Measurements from ENCODE around the gene PARD3B.

The PARD3B gene

GRCh38 chr2:204604061-204604460 lies 58.8 kb downstream of the PARD3B start:
- Histone ChIP-seq H3K4me2 (ENCODE audit: insufficient read depth, low read length) (no peak overlapping the region), H3K4me1 (ENCODE audit: insufficient read depth, low read length) (no peaks in the 10 kb centered on the region), H3K36me3 (ENCODE audit: insufficient read depth, low read length) (no peaks in the 10 kb centered on the region), H2AFZ (ENCODE audit: low read depth, low read length) (no peak overlapping the region), H3K4me3 (ENCODE audit: low read depth in 1 of 2, low read length in 2 of 2) (no peak overlapping the region), H3K9me3 (ENCODE audit: insufficient read depth, low read length, severe bottlenecking) (no peaks in the 10 kb centered on the region), H3K27me3 (ENCODE audit: insufficient read depth, low read length, poor library complexity) (peaks cover 7% of the 10 kb centered on the region), H3K9ac (ENCODE audit: low read depth, low read length) (no peak overlapping the region), H3K79me2 (ENCODE audit: insufficient read depth, low read length) (no peaks in the 10 kb centered on the region), H4K20me1 (ENCODE audit: insufficient read depth, low read length) (no peaks in the 10 kb centered on the region), H3K27ac (ENCODE audit: low read length) (no peak overlapping the region)
- no peak for ATAC-seq (ENCODE audit: insufficient read depth, low read depth)
- no peak for DNase-seq
- no peak for TF ChIP-seq EZH2 (IDR thresholded peaks at IDR 0.05; ENCODE audit: borderline replicate concordance, low read depth, low read length, severe bottlenecking)
- TF ChIP-seq CTCF (IDR thresholded peaks at IDR 0.05; ENCODE audit: borderline replicate concordance, extremely low read depth, low read length, poor library complexity, severe bottlenecking), result no peak

- no peak for TF ChIP-seq CTCF (IDR thresholded peaks at IDR 0.05; ENCODE audit: borderline replicate concordance, extremely low read depth, low read length, poor library complexity, severe bottlenecking)
- TF ChIP-seq EZH2 (IDR thresholded peaks at IDR 0.05; ENCODE audit: borderline replicate concordance, low read depth, low read length, severe bottlenecking), result no peak
- Histone ChIP-seq H3K4me3 (ENCODE audit: low read depth in 1 of 2, low read length in 2 of 2) (no peak overlapping the region), H3K36me3 (ENCODE audit: insufficient read depth, low read length) (no peaks in the 10 kb centered on the region), H3K79me2 (ENCODE audit: insufficient read depth, low read length) (no peaks in the 10 kb centered on the region), H3K9ac (ENCODE audit: low read depth, low read length) (no peak overlapping the region), H3K4me1 (ENCODE audit: insufficient read depth, low read length) (no peaks in the 10 kb centered on the region), H3K27ac (ENCODE audit: low read length) (no peak overlapping the region), H4K20me1 (ENCODE audit: insufficient read depth, low read length) (no peaks in the 10 kb centered on the region), H2AFZ (ENCODE audit: low read depth, low read length) (no peak overlapping the region), H3K4me2 (ENCODE audit: insufficient read depth, low read length) (no peak overlapping the region), H3K27me3 (ENCODE audit: insufficient read depth, low read length, poor library complexity) (peaks cover 11% of the 10 kb centered on the region), H3K9me3 (ENCODE audit: insufficient read depth, low read length, severe bottlenecking) (no peaks in the 10 kb centered on the region)
- DNase-seq (no peak), ATAC-seq (ENCODE audit: insufficient read depth, low read depth) (no peak)
Measured at GRCh38 chr2:204608237-204608939, 63.1 kb downstream of the PARD3B start.

GRCh38 chr2:204611017-204611631 lies 65.8 kb downstream of the PARD3B start:
- Histone ChIP-seq H3K4me3 (ENCODE audit: low read depth in 1 of 2, low read length in 2 of 2) (no peak overlapping the region), H3K27me3 (ENCODE audit: insufficient read depth, low read length, poor library complexity) (peaks cover 11% of the 10 kb centered on the region)
- no peak for ATAC-seq (ENCODE audit: insufficient read depth, low read depth)

More at GRCh38 chr2:204611017-204611631, 65.8 kb downstream of the PARD3B start:
- TF ChIP-seq EZH2 (IDR thresholded peaks at IDR 0.05; ENCODE audit: borderline replicate concordance, low read depth, low read length, severe bottlenecking) (no peak), CTCF (IDR thresholded peaks at IDR 0.05; ENCODE audit: borderline replicate concordance, extremely low read depth, low read length, poor library complexity, severe bottlenecking) (no peak)
- Histone ChIP-seq H4K20me1 (ENCODE audit: insufficient read depth, low read length) (no peaks in the 10 kb centered on the region), H3K79me2 (ENCODE audit: insufficient read depth, low read length) (no peaks in the 10 kb centered on the region), H3K4me2 (ENCODE audit: insufficient read depth, low read length) (no peak overlapping the region), H3K9me3 (ENCODE audit: insufficient read depth, low read length, severe bottlenecking) (no peaks in the 10 kb centered on the region), H2AFZ (ENCODE audit: low read depth, low read length) (no peak overlapping the region), H3K9ac (ENCODE audit: low read depth, low read length) (no peak overlapping the region), H3K4me1 (ENCODE audit: insufficient read depth, low read length) (no peaks in the 10 kb centered on the region), H3K27ac (ENCODE audit: low read length) (no peak overlapping the region), H3K36me3 (ENCODE audit: insufficient read depth, low read length) (no peaks in the 10 kb centered on the region)
- no peak for DNase-seq

Measured in DND-41 (cell line).